CD1c-positive myeloid dendritic cell (primary cell): Measurements from ENCODE around the gene PFDN6.
"Not testable (repeated sequence)": the region's sequence is repeated elsewhere in the genome, so short reads cannot be mapped to it uniquely, and the experiment has no call there.

ENCODE experiments used
- DNase-seq: peaks from one replicate; pipeline ENCODE4 v3.0.0-alpha.2; 2016; ENCODE audit errors: extremely low spot score

PFDN6 gene

GRCh38 chr6:33273924-33274902 is 15.2 kb upstream of the PFDN6 start:
- no peak for DNase-seq

GRCh38 chr6:33275795-33276580 is 13.4 kb upstream of the PFDN6 start:
- not testable (repeated sequence) for DNase-seq

- DNase-seq = no peak
Observed at GRCh38 chr6:33276581-33276863, 12.9 kb upstream of the PFDN6 start.

DNA sequence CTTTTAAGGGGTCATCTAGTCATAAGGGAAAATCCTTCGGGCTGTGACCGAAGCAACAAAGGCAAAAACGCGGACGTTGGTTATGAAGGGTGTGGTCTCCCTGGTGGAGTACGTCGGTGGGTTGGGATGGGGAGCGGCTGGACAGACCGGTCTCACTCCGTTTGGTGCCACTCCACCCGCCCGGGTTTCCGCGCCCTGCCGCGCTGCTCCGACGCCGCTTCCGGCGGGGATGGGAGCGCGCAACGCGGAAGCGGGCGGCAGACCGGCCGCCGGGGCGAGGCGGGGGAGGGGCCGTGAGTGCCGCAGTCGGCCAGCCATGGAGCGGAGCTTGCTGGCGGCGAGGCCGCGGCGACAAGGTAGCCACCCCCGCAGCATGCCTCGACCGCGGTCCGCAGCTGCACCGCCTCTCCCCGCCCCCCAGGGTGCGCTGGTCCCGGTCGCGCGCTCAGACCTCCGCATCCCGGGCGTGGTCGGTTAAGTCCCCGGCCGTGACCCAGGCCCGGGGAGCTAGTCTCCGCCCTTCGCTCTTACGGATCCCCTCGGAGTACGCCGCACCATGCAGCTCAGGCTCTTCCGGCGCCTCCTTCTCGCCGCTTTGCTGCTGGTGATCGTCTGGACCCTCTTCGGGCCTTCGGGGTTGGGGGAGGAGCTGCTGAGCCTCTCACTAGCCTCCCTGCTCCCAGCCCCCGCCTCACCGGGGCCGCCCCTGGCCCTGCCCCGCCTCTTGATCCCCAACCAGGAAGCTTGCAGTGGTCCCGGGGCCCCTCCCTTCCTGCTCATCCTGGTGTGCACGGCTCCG is 12.3 kb upstream of the PFDN6 start, which contains the start of gene B3GALT4:
Gene B3GALT4, plus strand, starts transcription at position 260 of the 799 bp plus-strand sequence. Its CDS starts 297 bp downstream, at position 557.
- DNase-seq = peak; percentile 83

DNA sequence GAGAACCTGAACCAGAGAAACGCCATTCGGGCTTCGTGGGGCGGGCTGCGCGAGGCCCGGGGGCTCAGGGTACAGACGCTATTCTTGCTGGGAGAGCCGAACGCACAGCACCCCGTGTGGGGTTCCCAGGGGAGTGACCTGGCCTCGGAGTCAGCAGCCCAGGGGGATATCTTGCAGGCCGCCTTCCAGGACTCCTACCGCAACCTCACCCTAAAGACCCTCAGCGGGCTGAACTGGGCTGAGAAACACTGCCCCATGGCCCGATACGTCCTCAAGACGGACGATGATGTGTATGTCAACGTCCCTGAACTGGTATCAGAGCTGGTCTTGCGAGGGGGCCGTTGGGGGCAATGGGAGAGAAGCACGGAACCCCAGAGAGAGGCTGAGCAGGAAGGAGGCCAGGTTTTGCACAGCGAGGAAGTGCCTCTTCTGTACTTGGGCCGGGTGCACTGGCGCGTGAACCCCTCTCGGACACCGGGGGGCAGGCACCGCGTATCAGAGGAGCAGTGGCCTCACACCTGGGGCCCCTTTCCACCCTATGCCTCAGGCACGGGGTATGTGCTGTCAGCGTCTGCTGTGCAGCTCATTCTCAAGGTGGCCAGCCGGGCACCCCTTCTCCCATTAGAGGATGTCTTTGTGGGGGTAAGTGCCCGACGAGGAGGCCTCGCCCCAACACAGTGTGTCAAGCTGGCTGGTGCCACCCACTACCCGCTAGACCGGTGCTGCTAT is 11.6 kb upstream of the PFDN6 start:
- DNase-seq = no peak

DNA sequence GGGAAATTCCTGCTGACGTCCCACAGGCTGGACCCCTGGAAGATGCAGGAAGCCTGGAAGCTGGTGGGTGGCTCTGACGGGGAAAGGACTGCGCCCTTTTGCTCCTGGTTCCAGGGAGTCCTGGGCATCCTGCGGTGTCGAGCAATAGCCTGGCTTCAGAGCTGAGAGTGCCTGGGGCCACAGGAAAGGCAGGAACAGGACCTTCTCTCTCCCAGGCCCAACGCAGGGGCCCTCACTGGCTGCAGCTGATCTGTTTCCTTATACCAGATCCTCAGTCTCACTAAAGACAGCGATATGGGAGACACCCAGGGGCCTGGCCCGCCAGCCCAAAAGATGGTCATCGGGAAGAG is 11.0 kb upstream of the PFDN6 start:
- no peak for DNase-seq

GRCh38 chr6:33278810-33279209 is 10.6 kb upstream of the PFDN6 start:
- no peak for DNase-seq

- peak; percentile 22 for DNase-seq
Observed at GRCh38 chr6:33279257-33279695, 10.1 kb upstream of the PFDN6 start.

GRCh38 chr6:33279971-33280511 is 9.4 kb upstream of the PFDN6 start:
- peak; percentile 69 for DNase-seq

DNA sequence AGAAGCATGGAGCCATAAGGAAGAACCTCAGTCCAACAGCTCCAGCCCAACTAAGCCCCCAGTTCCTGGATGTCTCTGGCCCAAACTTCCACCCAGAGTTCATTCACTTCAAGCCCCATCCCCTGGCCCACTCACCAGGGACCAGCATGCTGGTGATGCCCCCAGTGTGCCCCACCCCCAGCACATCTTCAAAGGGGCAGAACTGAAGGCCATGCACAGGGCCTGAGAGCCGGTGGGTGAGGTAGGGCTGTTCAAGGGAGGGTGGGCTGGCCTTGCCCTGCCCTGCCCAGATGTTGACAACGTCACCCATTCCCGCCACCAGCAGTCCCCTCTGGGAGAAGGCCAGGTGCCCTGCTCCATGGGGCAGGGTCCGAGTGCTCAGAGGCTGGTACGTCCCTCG is 8.9 kb upstream of the PFDN6 start:
- no peak for DNase-seq

DNA sequence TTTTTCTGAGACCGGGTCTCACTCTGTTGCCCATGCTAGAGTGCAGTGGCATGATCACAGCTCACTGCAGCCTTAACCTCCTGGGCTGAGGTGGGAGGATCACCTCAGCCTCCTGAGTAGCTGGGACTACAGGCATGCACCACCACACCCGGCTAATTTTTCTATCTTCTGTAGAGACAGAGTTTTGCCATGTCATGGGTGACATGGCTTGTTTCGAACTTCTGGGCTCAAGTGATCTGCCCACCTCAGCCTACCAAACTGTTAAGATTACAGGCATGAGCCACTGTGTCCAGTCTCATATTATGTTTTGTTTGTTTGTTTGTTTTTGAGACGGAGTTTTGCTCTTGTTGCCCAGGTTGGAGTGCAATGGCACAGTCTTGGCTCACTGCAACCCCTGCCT is 4.2 kb upstream of the PFDN6 start:
- not testable (repeated sequence) for DNase-seq

DNA sequence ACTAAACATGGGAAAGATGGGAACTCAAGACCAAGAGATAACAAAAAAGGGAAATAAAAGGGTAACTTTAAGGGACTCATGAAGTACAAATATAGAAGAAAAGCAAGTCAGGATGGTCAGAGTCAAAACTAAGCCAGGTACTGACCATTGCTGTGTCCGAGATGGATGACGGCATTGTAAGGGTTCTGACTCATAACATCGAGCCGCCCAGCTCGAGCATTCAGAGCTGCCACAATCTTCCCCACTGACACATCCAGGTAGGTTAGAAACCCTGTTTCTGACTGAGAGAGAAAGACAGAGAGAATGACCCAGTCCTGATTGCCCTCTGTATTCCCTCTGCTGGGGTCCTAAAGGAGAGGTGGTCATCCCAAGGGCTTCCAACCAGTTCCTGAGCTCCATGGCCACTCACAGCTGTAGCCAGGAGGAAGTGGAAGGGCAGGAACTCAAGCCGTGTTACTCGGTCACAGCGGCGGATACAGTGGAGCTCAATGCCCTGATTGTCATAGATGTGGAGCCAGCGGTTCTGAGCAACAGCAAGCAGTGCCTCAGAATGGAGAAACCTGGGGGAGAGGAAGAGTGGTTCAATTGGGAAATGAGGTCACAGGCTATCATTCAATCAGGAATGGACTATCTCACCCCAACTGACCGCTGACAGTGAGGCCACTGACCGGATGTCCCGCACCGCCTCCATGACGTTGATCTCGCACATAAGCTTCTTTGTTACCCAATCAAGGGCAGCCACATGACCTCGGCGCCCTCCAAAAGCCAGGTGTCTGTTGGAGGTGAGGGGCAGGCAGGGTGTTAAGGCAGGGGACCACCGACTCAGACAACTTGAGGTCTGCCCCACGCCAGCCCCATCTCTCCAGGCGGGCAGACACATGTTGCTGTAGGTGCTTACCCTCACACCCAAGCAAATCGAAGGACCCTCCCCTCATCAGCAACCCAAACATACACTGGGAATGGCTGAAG is 2.2 kb upstream of the PFDN6 start:
- DNase-seq = no peak

GRCh38 chr6:33288141-33288920 is 1.1 kb upstream of the PFDN6 start:
- no peak for DNase-seq

GRCh38 chr6:33289784-33290315 is 449 bp downstream of the PFDN6 start:
- peak; percentile 27 for DNase-seq

DNA sequence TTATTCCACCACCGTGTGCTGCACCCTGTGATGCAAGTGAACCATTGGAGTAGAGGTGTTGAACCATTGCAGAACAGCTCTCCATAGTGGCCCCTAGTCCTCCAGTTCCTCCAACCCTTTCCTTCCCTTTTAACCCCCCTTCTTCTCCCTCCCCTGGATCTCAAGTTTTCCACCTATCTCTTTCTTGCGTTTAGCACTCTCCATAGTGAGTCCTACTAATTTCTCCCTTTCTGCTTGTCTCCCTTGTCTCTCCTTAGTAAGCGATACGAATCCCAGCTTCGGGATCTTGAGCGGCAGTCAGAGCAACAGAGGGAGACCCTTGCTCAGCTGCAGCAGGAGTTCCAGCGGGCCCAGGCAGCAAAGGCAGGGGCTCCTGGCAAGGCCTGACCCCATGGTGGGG is 1.1 kb downstream of the PFDN6 start:
- DNase-seq = no peak

GRCh38 chr6:33292996-33293682 is 3.7 kb downstream of the PFDN6 start:
- DNase-seq = no peak

DNA sequence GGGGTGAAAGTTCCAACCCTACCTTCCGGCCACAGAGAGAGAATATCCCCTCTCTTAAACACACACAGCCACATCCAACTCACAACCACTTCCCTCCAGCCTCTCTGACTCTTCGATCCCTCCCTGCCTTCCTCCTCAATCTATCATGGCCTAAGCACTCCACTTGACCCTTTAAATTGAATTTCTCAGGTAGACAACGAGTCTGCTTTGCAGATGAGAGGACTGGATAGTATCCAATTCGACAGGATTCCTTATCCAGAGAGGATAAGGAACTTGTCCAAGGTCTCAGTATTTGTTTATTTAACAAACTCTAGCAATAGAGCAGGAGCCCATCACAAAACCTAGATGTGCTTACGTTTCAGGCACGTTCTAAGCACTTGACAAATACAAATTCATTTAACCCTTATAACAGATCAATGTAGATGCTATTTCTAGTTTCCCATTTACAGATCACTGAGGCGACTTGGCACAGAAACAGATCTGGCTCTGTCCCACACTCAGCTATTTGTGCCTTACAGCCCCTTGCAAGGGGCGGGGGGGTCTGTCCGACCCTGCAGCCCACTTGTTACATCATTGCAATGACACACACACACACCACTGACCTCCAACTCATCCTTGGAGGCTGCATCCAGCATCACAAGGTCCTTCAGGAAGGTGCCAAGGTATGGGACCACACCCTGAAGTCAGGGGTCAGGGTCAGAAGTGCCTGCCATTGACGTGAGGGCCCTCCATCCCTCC is 4.9 kb downstream of the PFDN6 start:
- DNase-seq = no peak
